GM18520 (cell line): ENCODE results near the gene POMT2.
"Not testable (repeated sequence)": the region's sequence is repeated elsewhere in the genome, so short reads cannot be mapped to it uniquely, and the experiment has no call there.

Source experiments
- ATAC-seq: cut with Tn5 transposase; IDR thresholded peaks from one replicate; pipeline ENCODE4 v1.9.1; 2021; ENCODE audit not compliant: unreplicated experiment

The POMT2 gene

DNA sequence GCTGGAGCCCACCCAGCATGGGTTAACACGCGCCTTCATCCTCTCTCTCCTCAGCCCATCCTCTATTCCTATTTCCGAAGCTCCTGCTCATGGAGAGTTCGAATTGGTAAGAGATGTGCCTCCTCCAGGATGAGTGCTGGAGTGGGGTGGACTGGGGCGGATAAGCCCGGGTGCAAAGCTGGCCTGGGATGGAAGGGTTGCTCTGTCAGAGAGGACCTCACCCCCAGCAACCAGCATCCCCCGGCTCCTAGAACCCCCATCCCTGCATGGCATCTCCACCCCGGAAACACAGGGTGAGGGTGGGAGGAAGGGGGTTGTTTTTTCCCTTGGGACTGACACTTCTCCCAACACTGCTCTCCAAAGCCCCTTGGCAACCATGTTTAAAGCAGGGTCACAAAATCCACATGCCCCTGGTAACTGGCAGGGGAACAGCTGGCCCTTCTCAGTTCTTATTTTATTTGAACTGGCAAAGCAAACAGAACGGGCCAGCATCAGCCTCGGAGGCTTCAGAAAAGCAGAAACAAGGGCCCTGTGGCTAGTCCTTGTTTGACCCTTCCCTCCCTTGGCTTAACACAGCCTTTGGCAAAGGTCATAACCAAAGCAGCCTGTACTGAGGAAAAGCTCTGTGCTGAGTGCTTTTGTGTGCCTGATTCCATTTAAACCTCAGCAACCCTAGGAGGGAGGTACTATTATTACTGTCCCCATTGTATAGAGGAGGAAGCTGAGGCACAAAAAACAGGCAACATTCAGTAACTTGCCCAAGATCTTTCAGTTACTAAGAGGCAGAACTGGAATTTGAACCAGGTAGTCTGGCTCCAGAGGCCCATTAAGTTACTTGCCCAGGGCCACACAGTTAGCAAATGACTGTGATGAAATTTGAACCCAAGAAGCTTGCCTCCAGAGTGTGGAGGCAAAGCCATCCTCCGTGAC lies 4.4 kb upstream of the POMT2 start:
- no peak for ATAC-seq

DNA sequence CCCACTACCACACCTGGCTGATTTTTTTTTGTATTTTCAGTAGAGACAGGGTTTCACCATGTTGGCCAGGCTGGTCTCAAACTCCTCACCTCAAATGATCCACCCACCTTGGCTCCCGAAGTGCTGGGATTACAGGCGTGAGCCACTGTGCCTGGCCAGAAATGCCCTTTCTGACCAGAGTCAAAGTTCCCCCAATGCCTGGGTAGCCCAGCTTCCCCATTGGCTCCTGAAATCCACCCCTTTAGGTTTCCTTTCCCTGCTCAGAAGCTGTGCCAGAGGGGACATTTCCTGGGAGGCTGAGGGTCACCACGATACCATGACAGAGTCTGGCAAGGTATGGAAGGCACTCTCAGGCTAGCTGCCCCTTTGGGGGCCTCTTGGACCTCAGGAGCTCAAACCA lies 3.6 kb upstream of the POMT2 start:
- no peak for ATAC-seq

DNA sequence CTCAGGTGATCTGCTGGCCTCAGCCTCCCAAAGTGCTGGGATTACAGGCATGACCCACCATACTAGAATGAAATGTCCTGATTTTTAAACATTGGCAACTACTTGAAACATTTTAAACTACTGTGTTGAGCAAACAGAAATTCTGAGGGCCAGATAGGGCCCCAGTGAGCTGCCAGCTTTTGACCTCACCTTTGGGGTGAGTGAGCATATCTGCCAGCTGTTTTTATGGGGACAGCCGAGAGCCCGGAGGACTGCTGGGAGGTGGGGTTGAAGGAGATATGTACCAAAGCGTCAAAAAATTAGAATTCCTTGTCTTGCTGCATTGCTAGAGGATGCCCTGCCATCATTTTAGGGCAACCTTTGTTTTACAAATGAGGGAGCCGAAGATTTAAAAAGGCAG lies 2.9 kb upstream of the POMT2 start:
- ATAC-seq, result no peak

DNA sequence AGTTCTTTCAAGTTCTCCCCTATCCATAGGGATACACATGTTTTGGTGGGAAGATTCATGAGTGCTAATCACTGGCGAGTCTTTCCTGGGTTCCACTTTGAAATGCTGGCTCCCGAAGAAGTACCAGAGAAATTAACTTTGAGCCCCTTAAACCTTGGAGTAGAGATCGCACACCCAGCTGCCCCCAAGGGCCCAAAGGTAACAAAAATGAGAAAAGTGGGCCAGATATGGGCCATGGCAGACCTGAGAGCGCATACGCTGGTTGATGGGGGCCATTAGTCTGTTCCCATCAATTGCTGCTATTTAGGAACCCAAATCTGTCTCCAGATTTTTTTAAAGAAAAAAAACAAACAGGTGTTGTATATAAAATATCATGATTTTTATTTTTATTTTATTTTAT lies 2.3 kb upstream of the POMT2 start:
- ATAC-seq, result no peak

DNA sequence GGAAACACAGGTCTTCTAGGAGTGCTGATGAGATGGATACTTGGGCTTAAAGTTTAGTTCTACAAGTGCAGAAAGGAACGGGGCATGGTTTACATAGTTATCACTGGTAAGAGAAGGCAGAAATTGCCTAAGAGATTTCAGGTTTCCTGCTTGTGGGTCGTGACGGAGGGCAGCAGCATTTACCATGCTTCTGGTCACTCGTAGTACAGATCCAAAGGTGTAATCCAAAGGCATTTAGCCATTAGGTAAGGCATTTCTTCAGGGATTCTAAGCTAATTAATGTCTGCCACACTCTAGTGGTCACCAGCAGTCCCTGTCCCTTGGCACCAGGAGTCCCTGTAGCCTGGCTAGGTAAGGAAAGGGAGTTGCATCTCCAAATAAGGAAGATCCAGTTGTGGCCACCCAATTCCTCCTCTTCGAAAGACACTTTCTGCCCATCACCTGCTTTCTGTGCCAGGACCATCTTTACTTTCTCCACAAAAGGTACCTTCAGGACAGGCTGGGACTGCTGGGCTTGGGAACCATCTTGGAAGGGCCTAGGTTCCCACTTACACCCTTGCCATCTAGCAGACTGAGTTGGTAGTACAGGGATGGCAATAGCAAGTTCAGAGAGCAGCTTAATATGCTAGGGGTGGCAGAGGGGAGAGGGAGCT lies 1.7 kb upstream of the POMT2 start:
- ATAC-seq, result no peak

DNA sequence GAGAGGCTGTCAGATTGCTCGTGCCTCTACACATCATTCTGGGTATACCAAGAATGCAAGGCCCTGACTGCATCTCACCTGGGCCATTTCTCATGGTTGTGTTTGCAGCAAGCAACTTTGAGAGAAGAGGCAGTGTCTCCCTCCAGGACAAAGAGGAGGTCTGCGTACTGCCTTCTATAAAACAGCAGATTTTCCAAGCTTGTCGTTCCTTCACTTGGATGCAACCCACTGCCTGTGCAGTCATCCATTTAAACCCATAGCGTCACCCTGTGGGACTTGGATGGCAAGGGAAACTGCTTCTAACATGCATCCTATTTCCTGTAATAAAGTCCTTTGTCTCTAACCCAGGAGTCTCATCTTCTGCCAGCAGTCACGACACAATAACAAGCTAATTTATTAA lies 1.3 kb downstream of the POMT2 start:
- ATAC-seq, result no peak

DNA sequence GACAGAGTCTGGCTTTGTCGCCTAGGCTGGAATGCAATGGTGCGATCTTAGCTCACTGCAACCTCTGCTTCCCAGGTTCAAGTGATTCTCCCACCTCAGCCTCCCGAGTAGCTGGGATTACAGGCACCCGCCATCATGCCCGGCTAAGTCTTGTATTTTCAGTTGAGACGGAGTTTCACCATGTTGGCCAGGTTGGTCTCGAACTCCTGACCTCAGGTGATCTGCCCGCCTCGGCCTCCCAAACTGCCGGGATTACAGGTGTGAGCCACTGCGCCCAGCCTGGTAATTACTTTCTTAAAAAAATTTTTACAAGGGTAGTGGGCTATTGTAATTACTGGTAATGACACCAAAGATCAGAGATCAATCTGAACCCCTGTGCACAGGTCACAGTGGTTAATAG lies 1.9 kb downstream of the POMT2 start:
- ATAC-seq, result not testable (repeated sequence)

DNA sequence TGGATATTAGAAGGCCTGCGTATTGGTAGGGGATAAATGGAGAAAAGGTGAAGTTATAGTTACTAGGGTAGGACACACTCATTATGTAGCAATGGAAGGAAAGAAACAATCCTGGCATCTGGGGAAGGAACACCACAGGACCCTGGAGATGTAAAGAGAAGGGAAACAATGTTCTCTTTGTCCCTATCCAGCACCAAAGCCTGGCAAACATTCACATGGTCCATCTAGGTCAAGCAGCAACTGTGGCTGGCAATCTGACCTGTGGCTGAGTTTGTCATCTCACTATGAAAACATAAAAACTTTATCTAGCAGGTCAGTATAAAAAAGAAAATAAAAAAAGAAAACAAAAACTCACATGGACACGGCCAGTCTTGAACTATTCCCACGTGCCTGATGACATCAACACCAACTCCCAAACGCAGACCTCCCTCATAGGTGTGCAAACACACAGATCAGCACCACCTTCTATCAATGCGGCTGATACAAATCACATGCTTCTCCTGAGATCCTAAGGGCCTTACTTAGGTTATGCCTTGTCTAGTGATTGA lies 2.6 kb downstream of the POMT2 start:
- ATAC-seq, result no peak

DNA sequence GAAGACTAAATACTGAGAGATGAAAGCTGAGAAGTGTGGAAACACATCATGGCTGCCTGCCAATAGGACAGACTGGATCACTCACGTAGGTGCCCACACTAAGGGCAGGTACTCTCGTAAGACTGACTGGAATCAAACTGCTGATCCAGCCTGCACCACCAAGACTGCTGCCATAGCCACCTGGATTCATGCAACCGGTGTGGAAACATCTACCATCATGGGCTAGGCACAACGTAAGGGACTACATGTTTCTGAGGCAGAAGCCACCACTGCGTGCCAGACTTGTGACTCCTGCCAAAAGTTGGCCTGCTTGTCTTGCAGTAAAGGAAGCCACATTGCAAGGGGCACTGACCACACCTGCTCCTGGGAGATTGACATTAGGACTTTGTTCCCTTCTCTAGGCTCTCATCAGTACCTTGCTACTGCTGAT lies 3.8 kb downstream of the POMT2 start:
- ATAC-seq, result no peak

DNA sequence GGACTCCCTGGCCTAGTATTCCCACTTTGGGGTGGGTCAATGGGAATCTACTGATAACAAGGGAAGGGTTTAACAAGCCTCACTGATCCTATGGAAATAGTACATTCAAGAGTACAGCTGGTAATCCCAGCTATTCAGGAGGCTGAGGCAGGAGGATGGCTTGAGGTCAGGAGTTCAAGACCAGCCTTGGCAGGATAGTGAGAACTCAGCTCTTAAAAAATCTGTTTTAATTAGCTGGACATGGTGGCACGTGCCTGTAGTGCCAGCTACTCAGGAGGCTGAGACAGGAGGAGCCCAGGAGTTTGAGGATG lies 4.5 kb downstream of the POMT2 start:
- ATAC-seq, result no peak

DNA sequence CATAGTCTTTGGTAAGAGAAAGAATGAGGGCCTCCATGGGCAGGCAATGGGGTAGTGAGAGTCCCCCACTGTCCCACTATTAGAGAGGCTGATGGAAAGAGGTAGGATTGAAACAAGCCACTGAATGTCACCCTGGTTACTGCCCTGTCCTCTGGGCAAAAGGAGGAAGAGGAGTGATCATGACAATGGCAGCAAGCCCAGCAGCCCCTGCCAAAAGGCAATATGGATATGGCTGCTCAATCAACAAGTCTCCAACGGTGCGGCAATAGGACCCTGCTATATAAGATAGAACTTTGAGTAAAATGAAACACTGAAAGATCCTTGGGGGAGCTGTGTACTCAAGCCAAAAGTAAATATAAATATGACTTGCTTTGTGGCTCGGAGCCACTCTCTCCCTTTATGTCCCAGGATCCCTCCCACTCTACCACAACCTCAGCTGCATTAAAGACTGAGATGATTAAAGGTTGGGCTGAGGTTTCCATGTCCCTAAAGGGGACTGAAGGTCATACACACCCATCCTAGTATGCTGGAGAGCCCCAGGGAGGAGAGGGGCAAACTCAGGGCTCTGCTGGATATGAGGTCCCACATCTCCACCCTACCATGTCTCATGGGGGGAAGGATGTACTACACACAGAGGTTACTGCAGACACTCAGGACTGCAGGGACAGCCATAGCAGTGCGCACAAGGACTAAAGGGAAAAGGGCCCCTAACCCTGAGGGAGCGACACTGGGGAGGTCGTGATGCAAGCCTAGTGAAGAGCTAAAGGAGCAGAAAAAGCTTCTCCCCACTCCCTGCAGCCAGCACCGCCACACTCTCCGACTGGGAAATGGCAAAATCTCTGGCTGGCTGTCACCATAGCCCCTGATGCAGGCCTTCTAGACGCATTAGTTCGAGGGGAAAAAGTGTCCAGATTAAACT lies 5.9 kb downstream of the POMT2 start:
- ATAC-seq, result no peak

DNA sequence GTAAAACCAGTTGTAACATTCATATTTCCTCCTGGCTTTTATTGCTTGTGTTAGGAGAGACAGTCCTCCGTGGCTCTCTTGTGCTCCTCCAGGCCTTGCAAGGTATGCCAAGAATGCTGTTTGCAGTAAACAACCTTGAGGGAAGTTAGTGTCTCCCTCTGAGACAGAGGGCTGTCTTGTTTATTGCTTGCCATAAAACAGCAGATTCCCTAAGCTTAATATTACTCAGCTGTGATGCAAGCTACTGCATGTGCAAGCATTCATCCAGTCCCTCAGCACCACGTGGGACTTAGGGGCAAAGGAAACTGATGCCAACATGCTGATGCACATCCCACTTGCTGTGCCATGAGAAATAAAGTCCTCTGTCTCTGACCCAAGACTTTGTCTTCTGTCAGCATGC lies 6.6 kb downstream of the POMT2 start:
- ATAC-seq, result no peak

DNA sequence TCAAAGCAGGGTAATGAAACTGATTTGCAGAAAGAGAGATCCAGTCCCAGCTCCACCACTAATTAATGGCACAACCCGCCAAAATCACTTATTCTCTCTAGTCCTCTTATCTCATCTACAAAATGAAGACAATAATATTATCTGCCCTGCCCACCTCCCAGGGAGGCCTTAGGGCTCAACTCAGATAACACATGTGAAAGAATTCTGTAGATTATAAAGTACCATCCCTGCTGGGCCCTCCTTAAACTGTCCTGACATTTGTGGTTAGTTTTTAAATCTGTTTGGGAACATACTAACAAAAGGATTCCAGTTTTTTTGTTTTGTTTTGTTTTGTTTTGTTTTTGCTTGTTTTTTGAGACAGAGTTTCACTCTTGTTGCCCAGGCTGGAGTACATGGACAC lies 7.3 kb downstream of the POMT2 start:
- no peak for ATAC-seq

DNA sequence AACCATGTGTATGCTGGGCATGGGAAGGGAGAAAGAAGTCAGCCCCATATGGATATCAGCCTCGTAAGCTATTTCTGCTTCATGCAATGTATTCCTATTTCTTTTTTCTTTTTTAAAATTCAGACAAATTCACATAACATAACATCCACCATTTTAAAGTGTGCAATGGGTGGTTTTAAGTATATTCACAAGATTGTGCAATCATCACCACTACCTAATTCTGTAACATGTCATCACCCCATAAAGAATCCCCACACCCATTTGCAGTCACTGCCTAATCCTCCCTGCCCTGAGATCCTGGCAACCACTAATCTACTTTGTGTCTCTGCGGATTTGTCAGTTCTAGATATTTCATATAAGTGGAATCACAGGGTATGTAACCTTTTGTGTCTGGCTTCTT lies 9.5 kb downstream of the POMT2 start:
- no peak for ATAC-seq

DNA sequence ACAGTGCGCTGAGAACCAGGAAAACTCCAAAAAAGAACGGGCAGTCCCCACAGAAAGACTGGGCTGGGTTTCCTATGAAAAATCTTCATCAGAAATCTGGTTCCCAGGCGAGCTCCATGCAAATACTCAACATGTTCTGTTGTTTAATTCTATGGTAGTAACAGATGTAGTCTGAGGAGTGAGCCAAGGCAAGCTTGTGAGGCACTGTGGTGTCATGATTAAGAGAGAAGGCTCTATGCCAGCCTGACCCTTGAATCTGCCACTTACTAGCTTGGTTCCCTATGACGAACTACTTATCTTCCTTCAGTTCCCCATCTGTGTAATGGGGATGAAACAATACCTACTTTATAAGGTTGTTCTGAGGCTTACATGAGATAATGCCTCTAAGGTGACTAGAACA lies 10.7 kb downstream of the POMT2 start:
- ATAC-seq, result no peak

DNA sequence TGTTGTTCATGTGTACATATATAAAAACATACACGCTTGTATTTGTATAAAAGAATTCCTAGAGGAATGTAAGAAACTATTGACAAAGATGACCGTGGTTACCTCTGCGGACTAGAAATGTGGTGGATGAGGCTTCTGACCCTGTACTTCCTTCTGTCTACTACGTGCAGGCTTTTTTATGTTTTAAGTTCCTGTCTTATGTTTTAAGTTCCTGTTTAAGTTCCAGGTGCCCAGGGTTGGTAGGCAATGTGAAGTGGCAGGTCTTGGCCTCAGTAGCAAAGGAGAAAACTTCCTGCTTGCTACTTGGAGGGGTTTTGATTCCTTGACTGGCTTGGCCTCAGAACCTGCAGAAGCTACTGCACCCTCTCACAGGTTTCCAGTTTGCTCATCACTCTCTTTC lies 11.6 kb downstream of the POMT2 start:
- ATAC-seq, result no peak

DNA sequence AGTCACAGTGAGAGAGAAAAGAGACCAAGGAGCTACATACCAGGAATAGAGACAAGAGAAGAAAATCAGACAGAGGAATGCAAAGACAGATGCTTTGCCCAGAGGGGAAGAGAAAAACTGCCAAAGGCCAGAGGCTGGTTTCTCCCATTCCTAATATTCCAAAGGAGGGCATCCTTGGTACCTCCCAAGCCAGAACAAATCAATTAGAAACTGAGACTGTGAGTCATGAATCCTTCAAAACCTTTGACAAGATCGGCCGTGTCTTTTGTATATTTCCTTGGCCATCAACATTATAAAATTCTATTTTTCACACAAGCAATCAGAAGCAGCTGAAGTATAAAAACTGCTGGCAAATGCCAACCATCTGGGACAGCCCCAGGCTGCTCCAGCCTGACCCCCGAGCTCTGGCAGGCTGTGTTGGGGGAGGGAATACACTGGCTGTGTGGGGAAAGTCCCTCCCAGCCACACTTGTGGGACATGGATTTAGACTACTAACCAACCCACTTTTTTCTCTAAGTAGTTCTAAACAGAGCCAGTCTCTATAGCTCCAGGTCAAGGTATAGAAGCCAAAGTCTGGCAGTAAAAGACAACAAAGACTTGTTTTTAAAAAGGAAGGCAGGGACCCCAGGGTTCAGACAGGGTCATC lies 13.7 kb downstream of the POMT2 start:
- ATAC-seq, result no peak

DNA sequence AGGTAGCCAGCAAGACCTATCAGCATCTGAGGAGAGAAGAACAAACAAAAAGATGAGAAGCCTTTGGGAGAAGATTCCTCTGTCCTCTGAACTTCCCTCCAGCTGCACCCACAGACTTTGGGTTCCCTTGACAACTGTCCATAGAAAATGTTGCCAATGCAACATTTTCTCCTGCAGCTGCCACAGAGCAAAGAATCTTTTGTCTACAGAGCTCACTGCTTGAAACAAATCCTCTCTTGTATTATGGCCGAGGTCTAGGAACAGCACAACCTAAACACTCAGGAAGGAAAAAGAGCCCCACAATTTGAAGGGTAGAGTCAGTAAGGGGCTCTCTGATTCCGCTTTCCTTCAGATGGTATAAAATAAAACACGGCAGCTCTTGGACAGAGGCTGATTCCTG lies 14.3 kb downstream of the POMT2 start:
- no peak for ATAC-seq

DNA sequence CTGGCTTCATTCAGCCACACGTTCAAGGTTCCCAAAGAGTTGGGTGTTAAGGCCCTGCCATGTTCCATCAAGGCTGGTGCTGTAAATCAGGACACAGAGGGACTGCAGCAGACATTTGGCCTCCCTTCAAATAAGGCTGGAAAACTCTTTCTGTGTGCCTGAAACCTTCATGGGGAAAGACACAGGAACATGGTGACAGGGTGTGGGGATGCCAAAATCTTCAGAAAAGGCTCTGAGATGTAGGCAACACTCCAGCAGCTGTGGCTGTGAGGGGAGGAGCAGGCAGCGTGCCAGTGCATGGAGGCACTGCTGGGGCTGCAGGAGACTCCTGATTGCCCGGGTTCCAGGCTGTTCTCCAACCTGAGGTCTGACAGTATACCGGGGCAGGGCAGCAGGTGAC lies 15.0 kb downstream of the POMT2 start:
- no peak for ATAC-seq

DNA sequence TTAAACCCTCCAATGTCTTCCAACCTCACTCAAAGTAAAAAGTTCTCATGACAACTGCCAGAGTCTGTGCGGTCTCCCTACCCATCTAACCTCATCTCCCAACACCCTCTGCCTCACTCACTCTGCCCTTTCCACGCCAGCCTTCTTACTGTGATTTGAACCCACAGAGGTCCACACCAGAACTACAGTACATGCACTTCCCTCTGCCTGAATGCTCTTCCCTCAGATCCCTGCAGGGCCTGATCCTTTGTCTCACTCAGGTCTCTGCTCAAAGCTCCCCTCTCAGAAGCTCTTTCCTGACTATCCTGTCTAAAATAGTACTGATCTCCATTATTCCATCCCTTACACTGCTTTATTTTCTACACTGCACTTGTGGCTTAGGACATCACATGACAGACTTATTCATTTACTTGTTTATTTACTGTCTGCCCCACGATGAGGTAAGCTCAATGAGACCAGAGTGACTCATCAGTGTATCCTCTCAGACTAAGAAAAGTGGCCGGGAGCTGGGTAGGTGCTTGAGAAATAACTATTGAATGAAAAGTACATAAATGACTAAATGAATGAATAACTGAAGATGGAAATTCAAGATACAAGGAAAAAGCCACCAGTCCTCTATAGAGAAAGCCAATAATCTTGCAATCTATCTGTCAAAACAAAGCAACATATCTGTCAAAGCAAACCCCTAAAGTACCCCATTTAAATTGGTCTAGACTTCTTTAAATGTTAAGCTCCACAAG lies 17.1 kb downstream of the POMT2 start:
- ATAC-seq, result peak; percentile 60
